ENCODE data around the gene CXCL10. TPM values are rescaled to one million over a fixed set of nuclear protein-coding genes. Genes with fewer than 3 reads are reported as not detected.

Gene CXCL10
- total and polyA plus RNA-seq, 9 of the 15 experiments (the other 6 are each of a cell fraction or from before 2014, with no cell fraction given): 0.06 to 0.18 (median 0.08) TPM; not detected in 6

- no peaks in the 10 kb centered on the region for H3K36me3 ChIP-seq (ENCODE audit: control insufficient read depth, insufficient read depth, low read length)
- H3K4me1 ChIP-seq (replicated peaks in 1 of 2; ENCODE audit: control insufficient read depth in 2 of 2, insufficient read depth in 2 of 2, low read length in 2 of 2): no peaks in the 10 kb centered on the region; a peak in 2 of 5 replicates
- DNase-seq (ENCODE audit: extremely low read depth in 1 of 4, low spot score in 3 of 4) (no peak), ATAC-seq (no peak), FAIRE-seq (no peak)
- in situ Hi-C loops (cut with MboI): no loop called here
- H3K9ac ChIP-seq (ENCODE audit: insufficient read depth in 1 of 2, low read depth in 2 of 2, low read length in 2 of 2): no peak overlapping the region
- no peaks in the 10 kb centered on the region for H3K79me2 ChIP-seq (ENCODE audit: control insufficient read depth, insufficient read depth, low read length)
- ChIA-PET CTCF (ENCODE audit: low intra/inter-chr PET ratio) (no interaction called here), POLR2A (no interaction called here)
- H3K9me1 ChIP-seq (ENCODE audit: control insufficient read depth, insufficient read depth, low read length): no peaks in the 10 kb centered on the region
- 19% methylated on average over 4 of the region's 4 CpGs for WGBS (ENCODE audit: insufficient coverage, low coverage, missing lambda C conversion rate)
- intact Hi-C loops (cut with micrococcal nuclease): no loop called here
- no peaks in the 10 kb centered on the region for H3K9me3 ChIP-seq (replicated peaks; ENCODE audit: control insufficient read depth, insufficient read depth, low read depth, low read length)
- H3K27me3 ChIP-seq (ENCODE audit: control insufficient read depth in 2 of 2, insufficient read depth in 2 of 2, low read length in 2 of 2): peaks cover 0 to 2% of the 10 kb centered on the region in 2 experiments; a peak in 1 of 5 replicates
- no peak overlapping the region for H2AFZ ChIP-seq (ENCODE audit: low read depth, low read length)
- no peak overlapping the region for H3K4me2 ChIP-seq (ENCODE audit: insufficient read depth, low read length)
- H3K27ac ChIP-seq (ENCODE audit: extremely low read depth, low read depth, low read length): no peak overlapping the region
- BruUV-seq (replicated peaks): no TSS peak
- H3K4me3 ChIP-seq: no peak overlapping the region
- H4K20me1 ChIP-seq (replicated peaks; ENCODE audit: control insufficient read depth, insufficient read depth, low read length): no peaks in the 10 kb centered on the region
- TF ChIP-seq ZNF217 (CRISPR knock-in tag; IDR thresholded peaks at IDR 0.05) (no peak), FIP1L1 (IDR thresholded peaks at IDR 0.05; ENCODE audit: low read depth, low read length, poor library complexity, severe bottlenecking) (no peak), MAX (CRISPR knock-in tag; IDR thresholded peaks at IDR 0.05) (no peak), SRSF9 (IDR thresholded peaks at IDR 0.05; ENCODE audit: borderline replicate concordance, low read depth, low read length) (no peak), FOXA3 (CRISPR knock-in tag; conservative IDR thresholded peaks at IDR 0.05 in 1 of 2, IDR thresholded peaks at IDR 0.05 in 1 of 2) (no peak), TAF9B (IDR thresholded peaks at IDR 0.05; ENCODE audit: partially characterized antibody) (no peak), TCF15 (CRISPR knock-in tag; IDR thresholded peaks at IDR 0.05) (no peak), RBM14 (IDR thresholded peaks at IDR 0.05; ENCODE audit: borderline replicate concordance, insufficient read depth, low read depth, low read length) (no peak), ZNF175 (CRISPR knock-in tag; IDR thresholded peaks at IDR 0.05; ENCODE audit: low read depth) (no peak), MEIS2 (IDR thresholded peaks at IDR 0.05; ENCODE audit: partially characterized antibody) (no peak), CHD7 (IDR thresholded peaks at IDR 0.05; ENCODE audit: low read depth, low read length) (no peak)
Observed at GRCh38 chr4:76024065-76024464, 768 bp upstream of the CXCL10 start.

Measured in K562 (cell line).